ENCODE data around the gene COPZ2.

DNA sequence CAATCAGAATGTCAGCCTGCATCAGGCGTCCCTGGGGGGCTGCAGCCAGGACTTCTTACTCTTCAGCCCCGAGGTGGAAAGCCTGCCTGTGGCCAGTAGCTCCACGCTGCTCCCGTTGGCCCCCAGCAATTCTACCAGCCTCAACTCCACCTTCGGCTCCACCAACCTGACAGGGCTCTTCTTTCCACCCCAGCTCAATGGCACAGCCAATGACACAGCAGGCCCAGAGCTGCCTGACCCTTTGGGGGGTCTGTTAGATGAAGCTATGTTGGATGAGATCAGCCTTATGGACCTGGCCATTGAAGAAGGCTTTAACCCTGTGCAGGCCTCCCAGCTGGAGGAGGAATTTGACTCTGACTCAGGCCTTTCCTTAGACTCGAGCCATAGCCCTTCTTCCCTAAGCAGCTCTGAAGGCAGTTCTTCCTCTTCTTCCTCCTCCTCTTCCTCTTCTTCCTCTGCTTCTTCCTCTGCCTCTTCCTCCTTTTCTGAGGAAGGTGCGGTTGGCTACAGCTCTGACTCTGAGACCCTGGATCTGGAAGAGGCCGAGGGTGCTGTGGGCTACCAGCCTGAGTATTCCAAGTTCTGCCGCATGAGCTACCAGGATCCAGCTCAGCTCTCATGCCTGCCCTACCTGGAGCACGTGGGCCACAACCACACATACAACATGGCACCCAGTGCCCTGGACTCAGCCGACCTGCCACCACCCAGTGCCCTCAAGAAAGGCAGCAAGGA is 21.0 kb upstream of the COPZ2 start:
- TF ChIP-seq, protein P1, sequence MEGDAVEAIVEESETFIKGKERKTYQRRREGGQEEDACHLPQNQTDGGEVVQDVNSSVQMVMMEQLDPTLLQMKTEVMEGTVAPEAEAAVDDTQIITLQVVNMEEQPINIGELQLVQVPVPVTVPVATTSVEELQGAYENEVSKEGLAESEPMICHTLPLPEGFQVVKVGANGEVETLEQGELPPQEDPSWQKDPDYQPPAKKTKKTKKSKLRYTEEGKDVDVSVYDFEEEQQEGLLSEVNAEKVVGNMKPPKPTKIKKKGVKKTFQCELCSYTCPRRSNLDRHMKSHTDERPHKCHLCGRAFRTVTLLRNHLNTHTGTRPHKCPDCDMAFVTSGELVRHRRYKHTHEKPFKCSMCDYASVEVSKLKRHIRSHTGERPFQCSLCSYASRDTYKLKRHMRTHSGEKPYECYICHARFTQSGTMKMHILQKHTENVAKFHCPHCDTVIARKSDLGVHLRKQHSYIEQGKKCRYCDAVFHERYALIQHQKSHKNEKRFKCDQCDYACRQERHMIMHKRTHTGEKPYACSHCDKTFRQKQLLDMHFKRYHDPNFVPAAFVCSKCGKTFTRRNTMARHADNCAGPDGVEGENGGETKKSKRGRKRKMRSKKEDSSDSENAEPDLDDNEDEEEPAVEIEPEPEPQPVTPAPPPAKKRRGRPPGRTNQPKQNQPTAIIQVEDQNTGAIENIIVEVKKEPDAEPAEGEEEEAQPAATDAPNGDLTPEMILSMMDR (IDR thresholded peaks at IDR 0.05), result no peak
- no peak for TF ChIP-seq POLR2A (IDR thresholded peaks at IDR 0.05)
- no peak for TF ChIP-seq POLR2AphosphoS5 (IDR thresholded peaks at IDR 0.05)

Measured in upper lobe of left lung (tissue), 4 donors.